Stimulated activated CD8-positive, alpha-beta memory T cell treated with anti-CD3 and anti-CD28 coated beads, Interleukin-12 subunit alpha, Interleukin-12 subunit beta, amount 100 ng/mL, for 4 hours (primary cell): ENCODE results near the gene PPM1G.

Experiments
- DNase-seq: peaks from one replicate; pipeline ENCODE4 v3.0.0-alpha.2; 2020; ENCODE audit warnings: low read depth

The PPM1G gene

DNA sequence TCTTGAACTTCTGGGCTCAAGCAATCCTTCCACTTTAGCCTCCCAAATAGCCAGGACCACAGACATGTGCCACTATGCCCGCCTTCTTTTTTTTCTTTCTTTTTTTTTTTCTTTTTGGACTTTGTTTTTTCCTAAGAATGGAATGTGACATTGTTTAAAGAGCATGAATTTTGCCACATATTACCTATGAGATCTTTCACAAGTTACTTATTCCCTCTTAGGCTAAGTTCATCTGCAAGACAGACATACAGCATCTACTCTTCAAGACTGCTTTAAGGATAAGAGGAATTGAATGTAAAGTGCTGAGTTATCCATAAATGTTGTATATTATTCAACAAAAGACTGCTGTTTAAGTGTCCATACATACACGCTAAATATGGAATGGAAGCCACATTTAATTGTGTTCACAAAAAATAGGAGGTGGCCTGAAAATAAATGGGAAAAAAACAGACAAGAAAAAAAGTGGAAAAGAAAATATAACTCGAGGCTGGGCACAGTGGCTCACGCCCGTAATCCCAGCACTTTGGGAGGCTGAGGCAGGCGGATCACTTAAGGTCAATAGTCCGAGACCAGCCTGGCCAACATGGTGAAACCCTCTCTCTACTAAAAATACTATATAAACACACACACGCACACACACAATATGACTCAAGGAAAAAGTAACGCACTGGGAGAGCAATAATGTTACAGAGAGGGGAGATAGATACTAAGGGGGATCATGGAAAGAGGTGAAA lies 3.2 kb upstream of the PPM1G start:
- no peak for DNase-seq

DNA sequence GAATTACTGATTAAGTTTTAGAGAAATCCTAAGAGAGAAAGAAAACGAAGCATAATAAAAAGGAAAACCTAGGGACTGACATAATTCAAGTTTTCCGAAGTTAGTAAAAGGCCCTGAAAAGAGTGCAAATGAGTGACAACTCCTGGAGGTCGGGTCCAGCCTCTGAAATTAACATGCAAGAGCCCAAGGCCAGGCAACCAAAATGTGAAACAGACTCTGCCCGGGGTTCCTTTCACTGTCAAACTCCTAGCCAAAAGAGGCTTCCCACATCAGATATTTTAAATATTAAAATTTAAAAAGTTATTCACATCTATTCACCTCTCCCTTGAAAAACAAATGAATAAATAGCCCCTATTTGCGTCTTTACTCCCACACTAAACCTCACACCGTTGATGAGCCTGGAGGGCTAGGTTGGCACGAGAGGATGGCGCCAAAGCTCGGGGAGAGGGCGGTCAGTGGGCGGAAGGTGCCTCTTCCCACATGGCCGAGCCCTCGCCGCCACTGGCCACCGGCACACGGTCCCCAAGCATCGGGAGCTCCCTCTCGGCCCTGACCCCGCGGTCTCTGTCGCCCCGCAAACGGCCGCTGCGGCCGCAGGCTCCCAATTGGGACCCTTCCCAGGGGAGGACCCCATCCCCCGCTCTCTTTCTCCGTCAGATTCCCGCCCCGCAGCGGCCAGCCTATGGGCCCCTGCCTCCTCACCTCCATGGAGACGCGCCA lies 630 bp downstream of the PPM1G start:
- no peak for DNase-seq

DNA sequence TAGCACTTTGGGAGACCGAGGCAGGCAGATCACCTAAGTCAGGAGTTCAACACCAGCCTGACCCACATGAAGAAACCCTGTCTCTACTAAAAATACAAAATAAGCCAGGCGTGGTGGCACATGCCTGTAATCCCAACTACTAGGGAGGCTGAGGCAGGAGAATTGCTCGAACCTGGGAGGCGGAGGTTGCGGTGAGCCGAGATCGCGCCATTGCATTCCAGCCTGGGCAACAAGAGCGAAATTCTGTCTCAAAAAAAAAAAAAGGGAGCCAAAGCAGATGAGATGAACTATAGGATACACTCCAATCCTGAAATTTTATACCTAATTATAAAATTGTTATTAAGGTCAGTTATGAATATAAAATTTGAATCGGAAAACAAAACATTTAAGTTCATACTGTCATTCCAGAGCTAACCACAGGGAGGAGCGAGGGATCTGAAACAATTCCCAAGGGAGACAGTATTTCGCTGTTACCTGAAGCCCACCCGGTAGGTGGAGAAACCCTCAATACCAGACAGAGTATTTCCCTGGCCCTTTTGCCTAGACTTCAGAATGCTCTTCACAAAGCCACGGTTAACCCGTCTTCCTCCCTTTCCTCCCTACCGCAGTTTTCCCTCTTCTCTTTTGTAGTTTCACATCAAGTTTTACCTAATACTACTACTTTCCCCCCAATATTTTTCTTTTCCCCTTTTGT lies 1.4 kb downstream of the PPM1G start:
- DNase-seq = no peak

DNA sequence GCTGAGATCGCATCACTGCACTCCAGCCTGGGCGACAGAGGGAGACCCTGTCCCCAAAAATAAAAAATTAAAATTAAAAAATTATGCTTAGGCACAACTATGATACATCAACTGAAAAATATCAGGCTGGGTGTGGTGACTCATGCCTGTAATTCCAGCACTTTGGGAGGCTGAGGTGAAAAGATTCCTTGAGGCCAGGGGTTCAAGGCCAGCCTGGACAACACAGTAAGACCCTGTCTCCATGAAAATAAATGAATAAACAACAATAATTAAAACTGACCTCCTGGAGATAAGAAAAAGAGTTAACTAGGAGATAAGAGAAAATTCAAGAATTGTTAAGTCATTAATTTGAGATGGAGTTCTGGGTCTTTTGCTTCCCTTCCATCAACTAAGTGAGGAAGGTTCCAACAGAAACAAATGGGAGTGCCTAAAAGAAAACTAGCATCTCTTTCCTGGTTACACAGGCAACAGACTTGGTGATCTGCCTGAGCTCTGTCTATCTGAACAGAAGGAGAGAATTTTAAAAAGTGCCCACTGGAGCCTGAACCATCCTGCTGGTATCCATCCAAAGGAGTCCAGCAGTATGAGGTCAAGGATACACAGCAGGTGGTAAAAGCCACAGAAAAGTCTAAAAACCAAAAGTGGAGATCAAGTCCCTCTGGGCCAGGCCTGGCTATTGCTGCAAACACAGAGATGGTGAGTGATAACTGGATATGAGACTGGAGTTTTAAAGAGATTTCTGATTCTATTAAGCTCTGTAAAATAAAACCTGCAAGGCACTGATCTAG lies 8.8 kb downstream of the PPM1G start:
- DNase-seq = no peak

DNA sequence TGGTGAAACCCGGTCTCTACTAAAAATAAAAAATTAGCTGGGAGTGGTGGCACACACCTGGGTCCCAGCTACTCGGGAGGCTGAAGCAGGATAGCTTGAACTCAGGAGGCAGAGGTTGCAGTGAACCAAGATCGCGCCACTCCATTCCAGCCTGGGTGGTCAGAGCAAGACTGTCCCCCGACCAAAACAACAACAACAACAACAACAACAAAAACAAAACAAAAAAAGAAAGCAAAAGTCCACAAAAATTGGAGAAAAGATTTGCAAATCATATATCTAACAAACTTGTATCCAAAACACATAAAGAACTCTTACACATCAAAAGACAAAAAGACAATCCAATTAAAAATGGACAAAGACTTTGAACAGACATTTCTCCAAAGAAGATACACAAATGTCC lies 10.4 kb downstream of the PPM1G start:
- DNase-seq = no peak

DNA sequence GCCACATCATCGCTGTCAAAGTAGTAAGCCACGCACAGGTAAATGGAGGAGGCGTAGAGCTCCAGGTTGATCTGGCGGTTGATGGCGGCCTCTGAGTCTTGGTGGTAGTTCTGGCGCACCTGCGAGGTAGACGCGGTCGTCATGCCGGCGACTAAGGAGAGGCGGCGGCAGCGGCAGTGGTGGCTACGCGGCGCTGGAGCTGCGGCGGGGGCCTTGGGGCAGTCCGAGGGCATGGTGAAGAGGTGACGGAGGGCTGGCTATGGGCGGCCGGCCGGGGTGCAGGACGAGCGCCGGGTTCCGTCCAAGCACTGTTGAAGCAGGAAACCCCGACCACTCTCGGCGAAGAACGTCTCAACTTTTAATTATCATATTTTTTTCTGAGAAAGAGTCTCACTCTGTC lies 16.2 kb downstream of the PPM1G start:
- DNase-seq = no peak

DNA sequence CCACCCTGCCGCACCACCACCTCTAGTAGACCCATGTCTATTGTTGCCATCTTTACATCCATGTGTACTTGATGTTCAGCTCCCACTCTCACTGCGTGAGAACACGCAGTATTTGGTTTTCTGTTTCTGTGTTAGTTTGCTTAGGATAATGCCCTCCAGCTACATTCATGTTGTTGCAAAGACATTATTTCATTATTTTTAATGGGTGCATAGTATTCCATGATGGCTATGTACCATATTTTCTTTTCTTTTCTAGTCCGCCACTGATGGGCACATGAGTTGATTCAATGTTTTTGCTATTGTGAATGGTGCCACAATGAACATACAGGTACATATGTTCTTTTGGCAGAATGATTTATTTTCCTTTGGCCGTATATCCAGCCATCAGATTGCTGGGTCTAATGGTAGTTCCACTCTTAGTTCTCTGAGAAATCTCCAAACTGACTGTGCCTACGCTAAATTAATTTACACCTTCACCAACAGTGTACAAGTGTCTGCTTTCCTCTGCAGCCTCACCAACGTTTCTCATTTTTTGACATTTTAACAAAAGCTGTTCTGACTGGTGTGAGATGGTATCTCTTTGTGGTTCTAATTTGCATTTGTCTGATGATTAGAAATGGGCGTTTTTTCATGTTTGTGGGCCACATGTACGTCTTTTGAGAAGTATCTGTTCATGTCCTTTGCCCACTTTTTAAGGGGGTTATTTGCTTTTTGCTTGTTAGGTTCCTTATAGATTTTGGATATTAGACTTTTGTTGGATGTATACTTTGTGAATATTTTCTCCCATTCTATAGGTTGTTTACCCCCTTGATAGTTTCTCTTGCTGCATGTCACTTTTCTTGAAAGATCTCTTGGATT lies 18.3 kb downstream of the PPM1G start:
- DNase-seq = no peak

DNA sequence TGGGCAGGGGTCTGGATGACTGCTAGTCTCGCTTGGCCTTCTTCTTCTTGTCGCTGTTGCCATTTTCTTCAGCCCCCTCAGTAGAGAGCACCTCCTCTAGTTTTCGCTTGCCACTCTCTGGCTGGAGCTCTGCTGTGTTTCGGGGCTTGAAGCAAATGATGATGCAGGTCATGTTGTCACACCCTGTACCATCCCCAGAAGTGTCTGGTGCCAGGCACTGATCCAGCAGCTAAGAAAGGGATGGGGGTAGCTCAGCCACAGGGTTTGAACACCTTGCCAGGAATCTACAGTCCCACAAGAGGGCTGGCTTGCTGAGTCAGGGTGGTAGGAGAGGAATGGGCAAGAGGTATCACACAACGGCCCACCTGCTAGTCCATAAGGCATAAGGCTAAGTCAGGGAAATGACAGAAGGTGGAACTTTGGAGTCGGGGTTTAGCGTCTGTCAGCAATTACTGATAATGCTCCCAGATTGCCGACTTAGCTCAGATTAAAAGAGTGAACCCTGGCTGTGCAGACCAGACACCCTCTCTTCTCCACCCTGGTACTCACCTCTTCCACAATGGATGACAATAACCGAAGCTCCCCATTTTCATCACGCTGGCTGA lies 27.7 kb downstream of the PPM1G start:
- DNase-seq = no peak

DNA sequence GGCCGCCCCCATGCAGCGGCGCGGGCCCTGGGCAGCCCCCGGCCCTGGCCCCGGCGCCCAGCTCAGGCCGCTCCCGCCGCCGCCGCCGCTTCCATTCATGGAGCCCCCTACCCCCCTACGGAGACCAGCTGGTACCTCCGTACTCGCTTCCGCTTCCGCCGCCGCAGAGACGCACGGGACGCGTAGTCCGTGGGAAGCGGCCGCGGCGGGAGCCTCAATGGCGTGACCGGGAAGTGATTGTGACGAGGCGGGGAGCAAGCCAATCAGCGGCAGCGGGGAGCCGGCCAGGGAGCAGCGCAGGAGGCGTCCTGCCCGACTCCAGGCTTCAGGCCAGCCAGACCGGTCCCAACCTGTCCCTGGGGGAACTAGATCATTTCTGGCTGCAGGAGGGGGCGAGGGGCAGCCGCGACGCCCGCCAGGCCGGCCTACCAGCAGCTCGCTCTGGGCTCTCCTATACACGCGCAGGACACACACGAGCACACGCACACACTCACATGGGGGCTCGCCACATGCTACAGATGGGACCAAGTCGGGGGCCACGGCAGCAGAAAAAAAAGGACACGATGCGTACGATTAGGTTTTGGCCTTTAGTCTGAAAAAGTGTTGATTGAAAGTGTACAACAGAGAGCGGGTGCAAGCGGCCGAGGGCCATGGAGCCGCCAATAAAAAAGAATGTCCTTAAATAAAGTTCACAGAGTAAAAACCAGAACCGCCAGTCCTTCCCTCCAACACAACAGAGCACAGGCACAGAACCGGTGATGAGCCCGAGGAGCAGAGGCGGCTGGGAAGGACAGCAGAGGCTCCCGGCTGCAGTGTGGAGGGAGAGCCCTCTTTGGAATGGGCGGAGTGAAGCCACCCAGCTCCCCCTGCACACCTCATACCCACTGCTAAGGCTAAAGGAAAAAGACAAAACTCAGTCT lies 28.5 kb downstream of the PPM1G start, which contains the start of gene ZNF513:
Gene ZNF513, minus strand, starts transcription at position 109 of the 920 bp plus-strand sequence. CDS start 208 bp downstream, outside the sequence.
- DNase-seq = peak; percentile 80

DNA sequence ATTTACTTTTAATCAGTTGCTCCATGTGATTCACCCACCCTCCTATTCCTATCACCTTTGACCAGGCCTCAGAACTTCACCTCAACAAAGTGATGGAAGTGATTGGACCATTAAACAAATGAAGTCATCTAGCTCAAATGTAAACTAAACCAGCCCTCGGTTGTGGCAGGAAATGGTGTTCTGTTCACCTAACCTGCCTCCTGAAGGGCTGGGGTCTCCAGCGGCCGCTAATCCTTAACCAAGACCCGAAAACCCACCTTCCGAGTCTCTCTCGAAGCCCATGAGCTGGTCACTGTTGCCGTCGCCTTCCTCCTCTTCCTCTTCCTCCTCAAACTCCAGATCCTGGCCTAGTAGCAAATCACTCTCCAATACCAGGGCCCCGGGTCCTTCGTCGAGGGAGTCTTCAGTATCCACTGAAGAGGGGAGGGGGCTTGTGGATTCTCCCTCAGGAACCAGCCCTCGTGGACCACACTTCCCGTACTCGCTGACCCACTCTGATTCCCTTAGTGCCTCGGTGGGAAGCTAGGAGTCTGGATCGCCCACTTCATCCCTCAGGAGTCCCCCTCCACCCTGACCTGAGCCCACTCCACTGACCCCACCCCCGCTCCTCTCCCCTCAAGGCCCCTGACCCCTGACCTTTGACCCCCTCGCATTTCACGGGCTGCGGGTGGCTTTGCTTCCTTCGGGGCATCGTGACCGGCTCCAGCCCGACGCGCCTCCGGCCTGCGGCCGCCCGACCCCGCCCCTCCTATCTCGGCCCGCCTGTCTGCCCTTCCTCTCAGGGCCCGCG lies 29.4 kb downstream of the PPM1G start:
- no peak for DNase-seq

DNA sequence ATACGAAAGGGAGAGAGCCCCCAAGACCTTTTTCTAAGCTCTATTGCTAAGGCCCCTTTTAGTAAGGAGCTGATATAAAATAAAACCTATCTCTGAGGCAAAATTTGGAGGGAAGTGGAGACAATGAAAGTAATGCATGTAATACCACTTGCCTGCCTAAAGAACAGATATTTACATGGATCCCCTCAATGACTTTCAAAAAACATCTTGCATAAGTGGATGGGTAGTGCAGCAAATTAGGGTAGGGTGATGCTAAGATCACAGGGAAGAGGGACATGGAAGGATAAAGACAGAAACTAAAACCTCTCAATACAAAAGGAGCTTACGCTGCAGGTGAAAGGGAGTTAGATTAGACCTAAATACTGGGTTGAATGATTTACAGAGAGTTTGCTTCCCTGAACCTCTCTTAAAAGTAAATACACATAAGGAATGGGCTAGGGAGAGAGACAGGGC lies 30.0 kb downstream of the PPM1G start:
- no peak for DNase-seq

DNA sequence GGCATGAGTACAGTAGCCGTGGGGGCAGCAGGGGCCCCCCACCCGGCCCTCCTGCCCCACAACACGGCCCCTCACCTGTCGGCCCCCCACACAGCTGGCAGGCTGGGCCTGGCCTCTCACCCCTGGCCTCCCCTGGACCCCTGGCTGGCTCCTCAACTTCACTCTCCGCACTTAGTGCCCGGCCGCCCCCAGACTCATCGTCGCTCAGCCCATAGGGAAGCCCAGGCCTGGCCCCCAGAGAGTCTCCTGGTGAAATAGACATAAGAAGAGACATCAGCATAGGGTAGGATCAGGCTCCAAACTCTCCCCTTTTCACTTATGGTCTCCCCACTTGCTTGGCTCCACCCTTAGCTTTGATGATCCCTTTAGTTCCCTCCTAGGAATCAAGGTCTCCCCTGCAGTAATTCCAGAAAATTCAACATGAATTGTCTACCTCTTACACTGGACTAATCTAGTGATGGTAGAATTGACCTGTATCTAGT lies 30.5 kb downstream of the PPM1G start:
- DNase-seq = no peak

DNA sequence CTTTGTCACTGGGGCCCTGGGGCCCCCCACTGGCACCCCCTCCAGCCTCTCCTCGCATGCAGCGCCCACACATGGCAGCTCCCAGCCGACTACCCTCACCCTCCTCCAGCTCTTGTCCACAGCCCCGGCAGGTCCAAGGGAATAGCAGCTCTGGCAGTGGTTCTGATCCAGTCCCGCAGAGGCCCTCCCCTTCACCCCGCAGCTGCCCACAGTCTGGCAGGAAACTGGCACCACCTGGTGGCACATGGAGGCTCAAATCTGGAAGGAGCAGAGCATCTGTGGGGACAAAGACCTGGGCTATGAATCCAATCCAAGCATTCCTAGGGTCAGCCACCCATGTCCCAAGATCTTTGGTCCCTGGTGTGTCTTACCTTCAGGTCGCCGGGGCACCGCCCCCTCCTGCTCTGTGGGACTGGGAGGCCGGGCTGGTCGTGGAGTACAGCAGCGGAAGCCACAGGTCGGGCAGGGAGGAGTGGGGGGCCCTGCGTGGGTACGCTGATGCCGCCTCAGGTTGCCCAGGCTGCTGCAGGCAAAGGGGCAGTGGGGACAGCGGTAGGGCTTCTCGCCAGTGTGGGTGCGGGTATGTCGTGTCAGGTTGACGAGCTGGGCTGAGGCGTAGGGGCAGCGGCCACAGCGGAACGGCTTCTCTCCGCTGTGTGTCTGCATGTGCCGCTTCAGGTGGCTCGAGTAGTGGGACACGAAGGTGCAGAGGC lies 31.1 kb downstream of the PPM1G start:
- DNase-seq = no peak

DNA sequence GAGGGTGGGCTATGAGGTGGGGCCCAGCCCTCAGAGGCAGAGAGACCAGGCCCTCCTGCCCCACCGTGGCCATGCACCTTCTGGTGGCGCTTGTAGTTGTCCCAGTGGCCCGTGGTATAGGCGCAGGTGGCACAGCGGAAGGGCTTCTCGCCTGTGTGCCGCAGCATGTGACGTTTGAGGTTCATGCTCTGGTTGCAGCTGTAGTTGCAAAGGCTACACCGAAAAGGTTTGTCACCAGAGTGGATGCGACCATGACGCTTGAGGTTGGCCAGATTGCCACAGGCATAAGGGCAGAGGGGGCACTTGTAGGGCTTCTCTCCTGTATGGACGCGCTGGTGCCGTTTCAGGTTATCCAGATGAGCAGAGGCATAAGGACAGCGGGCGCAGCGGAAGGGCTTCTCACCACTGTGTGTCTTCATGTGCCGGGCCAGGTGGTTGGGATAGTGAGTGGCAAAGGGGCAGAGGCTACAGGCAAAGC lies 31.7 kb downstream of the PPM1G start:
- DNase-seq = no peak

DNA sequence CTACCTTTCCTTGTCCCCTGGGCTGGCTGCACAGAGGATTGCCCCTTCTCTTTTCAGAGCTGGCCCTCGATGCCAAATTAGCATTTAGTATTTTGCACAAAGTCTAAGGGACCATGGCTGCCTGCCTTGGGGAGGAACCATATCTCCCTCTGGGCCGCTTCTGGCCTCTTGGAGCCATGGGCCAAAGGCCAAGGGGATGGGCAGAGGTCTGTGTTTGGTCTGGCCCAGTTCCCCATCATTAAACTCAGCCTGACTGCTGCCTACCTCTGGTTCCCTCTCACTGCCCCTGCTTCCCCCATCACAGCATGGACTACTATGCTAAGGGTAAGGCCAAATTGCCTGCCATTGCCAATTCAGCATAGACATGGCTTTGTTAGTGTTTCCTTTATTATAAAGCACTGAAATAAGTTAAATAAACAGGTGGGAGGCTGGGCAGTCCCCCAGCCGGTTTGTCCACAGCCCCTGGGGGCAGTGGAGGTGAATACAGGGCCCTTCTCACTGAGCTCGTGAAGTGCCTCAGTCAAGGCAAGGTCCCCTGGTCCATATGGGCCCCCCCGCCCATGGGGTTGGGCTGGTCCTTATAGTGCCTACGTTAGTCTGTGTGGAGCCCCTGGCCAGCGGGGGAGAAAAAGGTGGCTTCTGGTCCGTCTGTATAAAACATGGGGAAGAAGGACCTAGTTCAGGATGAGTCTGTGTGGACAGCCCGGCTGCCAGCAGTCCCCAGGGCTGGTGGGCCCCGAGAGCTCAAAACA lies 32.3 kb downstream of the PPM1G start:
- no peak for DNase-seq

DNA sequence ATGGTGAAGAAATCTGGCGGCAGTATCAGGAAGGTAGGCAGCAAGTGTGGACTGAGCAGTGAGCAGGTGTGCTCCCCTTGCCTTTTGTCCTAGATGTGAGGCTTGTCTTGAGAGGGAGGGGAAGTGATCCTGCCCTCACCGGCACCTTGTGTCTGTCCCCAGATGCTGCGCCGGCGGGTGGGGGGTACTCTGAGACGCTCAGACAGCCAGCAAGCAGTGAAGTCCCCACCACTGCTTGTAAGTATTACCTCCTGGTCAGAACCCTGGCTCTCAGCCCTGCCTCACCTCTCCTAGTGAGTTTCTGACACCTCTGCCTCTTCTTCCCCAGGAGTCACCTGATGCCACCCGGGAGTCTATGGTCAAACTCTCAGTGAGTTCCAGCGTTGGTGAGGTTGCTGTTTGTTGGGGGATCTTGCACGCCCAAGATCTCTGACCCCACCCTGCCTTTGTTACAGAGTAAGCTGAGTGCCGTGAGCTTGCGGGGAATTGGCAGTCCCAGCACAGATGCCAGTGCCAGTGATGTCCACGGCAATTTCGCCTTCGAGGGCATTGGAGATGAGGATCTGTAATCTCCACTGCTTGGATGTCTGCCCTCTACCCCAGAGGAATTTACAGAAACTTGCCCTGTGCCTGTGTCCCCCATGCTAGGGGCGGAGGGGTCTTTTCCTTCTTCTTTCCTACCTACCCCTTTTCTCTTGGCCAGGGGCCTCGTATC lies 33.1 kb downstream of the PPM1G start:
- no peak for DNase-seq
